ENCODE data around the gene GRPEL1.

DNA sequence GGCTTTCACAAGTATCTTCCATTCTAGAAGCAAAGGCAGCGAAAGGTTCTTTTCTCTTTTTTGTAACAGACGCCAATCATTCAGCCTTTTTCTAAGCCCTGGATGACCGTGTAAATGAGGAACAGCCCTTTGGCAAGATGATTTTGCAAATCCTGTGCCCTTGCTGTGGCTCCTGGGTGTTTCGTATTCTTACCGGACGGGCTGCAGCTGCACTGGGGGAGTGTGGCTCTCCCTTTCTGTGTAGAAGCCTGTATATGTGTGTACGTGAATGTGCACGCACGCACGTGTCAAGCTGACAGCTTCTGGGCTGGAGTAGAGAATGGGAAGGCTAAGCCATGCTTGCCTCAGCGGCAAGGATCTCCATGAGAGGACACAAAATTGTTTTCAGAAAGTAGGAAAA is 8.2 kb downstream of the GRPEL1 start:
- TF ChIP-seq, protein P1, sequence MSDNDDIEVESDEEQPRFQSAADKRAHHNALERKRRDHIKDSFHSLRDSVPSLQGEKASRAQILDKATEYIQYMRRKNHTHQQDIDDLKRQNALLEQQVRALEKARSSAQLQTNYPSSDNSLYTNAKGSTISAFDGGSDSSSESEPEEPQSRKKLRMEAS (IDR thresholded peaks at IDR 0.05): no peak
- no peak for TF ChIP-seq RXRA (IDR thresholded peaks at IDR 0.05; ENCODE audit: insufficient read depth, low read depth, low read length)
- TF ChIP-seq CEBPB (IDR thresholded peaks at IDR 0.05; ENCODE audit: low read depth, low read length): no peak
- no peak for TF ChIP-seq HDAC2 (IDR thresholded peaks at IDR 0.05; ENCODE audit: borderline replicate concordance in 1 of 2, low read depth in 2 of 2, low read length in 2 of 2)
- no peak for TF ChIP-seq EZH2 (IDR thresholded peaks at IDR 0.05; ENCODE audit: low read depth, low read length, severe bottlenecking)
- TF ChIP-seq, protein P2, sequence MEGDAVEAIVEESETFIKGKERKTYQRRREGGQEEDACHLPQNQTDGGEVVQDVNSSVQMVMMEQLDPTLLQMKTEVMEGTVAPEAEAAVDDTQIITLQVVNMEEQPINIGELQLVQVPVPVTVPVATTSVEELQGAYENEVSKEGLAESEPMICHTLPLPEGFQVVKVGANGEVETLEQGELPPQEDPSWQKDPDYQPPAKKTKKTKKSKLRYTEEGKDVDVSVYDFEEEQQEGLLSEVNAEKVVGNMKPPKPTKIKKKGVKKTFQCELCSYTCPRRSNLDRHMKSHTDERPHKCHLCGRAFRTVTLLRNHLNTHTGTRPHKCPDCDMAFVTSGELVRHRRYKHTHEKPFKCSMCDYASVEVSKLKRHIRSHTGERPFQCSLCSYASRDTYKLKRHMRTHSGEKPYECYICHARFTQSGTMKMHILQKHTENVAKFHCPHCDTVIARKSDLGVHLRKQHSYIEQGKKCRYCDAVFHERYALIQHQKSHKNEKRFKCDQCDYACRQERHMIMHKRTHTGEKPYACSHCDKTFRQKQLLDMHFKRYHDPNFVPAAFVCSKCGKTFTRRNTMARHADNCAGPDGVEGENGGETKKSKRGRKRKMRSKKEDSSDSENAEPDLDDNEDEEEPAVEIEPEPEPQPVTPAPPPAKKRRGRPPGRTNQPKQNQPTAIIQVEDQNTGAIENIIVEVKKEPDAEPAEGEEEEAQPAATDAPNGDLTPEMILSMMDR (IDR thresholded peaks at IDR 0.05; ENCODE audit: control extremely low read depth in 1 of 3, insufficient read depth in 1 of 3, low read depth in 1 of 3, low read length in 3 of 3): no peak
- no peak for TF ChIP-seq POLR2A (IDR thresholded peaks at IDR 0.05; ENCODE audit: control extremely low read depth in 1 of 2, low read depth in 2 of 2, low read length in 2 of 2)
- TF ChIP-seq SUZ12 (IDR thresholded peaks at IDR 0.05; ENCODE audit: low read length): no peak
- no peak for TF ChIP-seq JUND (IDR thresholded peaks at IDR 0.05; ENCODE audit: low read length)
- no peak for TF ChIP-seq YY1 (IDR thresholded peaks at IDR 0.05; ENCODE audit: low read depth, low read length)
- no peak for TF ChIP-seq HDAC6 (IDR thresholded peaks at IDR 0.05; ENCODE audit: low read depth, low read length)
- TF ChIP-seq EP300 (IDR thresholded peaks at IDR 0.05; ENCODE audit: borderline replicate concordance in 1 of 2, low read depth in 2 of 2, low read length in 2 of 2): no peak
